ENCODE data around the gene TRIM41.

DNA sequence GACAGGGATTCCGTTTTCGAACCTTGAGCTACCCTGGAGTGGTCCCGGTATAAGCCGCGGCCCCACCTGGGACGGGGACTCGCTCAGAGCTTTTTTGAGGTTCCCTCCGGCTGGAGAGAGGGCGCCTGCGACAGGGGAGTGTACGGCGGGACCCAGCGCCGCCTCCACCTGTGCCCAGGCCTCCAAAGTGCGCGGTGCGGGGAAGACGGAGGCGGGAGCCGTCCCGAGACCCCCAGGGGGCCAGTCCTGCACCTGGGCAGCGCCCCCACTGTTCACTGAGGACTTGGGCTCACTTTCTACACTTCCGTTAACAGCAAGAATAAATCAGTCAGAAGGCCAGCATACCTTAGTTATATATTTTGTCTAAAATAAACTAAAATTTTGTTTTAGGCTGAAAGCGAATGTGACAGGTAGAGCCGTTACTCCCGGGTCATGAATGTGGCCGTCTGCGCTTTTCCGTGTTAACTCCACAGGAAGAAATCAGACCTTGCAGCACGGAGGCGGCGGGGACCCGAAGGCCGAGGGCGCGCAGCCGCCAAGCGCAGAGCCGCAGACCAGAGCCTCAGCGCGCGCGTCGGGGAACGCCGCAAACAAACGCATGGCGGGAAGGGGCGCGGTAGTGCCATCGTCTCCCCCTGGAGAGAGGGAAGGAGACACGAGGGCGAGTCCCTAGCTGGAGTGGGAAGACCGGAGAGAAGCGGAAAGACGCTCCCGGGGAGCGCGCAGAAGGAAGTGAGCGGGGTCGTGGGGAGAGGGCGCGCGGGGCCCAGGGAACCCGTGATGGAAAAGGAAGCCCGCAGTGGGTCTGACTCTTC lies 32.2 kb upstream of the TRIM41 start:
- TF ChIP-seq, protein P1, sequence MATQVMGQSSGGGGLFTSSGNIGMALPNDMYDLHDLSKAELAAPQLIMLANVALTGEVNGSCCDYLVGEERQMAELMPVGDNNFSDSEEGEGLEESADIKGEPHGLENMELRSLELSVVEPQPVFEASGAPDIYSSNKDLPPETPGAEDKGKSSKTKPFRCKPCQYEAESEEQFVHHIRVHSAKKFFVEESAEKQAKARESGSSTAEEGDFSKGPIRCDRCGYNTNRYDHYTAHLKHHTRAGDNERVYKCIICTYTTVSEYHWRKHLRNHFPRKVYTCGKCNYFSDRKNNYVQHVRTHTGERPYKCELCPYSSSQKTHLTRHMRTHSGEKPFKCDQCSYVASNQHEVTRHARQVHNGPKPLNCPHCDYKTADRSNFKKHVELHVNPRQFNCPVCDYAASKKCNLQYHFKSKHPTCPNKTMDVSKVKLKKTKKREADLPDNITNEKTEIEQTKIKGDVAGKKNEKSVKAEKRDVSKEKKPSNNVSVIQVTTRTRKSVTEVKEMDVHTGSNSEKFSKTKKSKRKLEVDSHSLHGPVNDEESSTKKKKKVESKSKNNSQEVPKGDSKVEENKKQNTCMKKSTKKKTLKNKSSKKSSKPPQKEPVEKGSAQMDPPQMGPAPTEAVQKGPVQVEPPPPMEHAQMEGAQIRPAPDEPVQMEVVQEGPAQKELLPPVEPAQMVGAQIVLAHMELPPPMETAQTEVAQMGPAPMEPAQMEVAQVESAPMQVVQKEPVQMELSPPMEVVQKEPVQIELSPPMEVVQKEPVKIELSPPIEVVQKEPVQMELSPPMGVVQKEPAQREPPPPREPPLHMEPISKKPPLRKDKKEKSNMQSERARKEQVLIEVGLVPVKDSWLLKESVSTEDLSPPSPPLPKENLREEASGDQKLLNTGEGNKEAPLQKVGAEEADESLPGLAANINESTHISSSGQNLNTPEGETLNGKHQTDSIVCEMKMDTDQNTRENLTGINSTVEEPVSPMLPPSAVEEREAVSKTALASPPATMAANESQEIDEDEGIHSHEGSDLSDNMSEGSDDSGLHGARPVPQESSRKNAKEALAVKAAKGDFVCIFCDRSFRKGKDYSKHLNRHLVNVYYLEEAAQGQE (IDR thresholded peaks at IDR 0.05; ENCODE audit: insufficient read depth in 1 of 2, low read depth in 2 of 2, low read length in 2 of 2) = no peak
- no peak for TF ChIP-seq POLR2AphosphoS5 (IDR thresholded peaks at IDR 0.05; ENCODE audit: low read depth, low read length)
- TF ChIP-seq TAF1 (IDR thresholded peaks at IDR 0.05; ENCODE audit: borderline replicate concordance, insufficient read depth, low read length) = no peak
- TF ChIP-seq SIN3A (IDR thresholded peaks at IDR 0.05; ENCODE audit: borderline replicate concordance, insufficient read depth, low read length) = no peak
- no peak for TF ChIP-seq FOXP2 (optimal IDR thresholded peaks at IDR 0.05; ENCODE audit: borderline replicate concordance, extremely low read depth, extremely low read length, insufficient read depth)
